Uterus (tissue), 2 donors: Measurements from ENCODE around the gene GABRA5.

ENCODE experiments used
- POLR2A ChIP-seq, 2 donors: fragments of 450-650 bp; IDR thresholded peaks; one replicate each; pipeline ENCODE4 v1.6.1; 2016; ENCODE audit warnings: antibody characterized with exemption in 2 of 2, mild to moderate bottlenecking in 1 of 2, moderate library complexity in 1 of 2
- TF ChIP-seq, protein P1 (sequence below), 4 experiments: fragments of 200-600 bp in 2 of 4; fragments of 450-650 bp in 2 of 4; sonication (generic) in 2 of 4; IDR thresholded peaks; one replicate each; pipeline ENCODE4 v1.5.1; 2016 to 2019; ENCODE audit warnings: antibody characterized with exemption in 4 of 4, mild to moderate bottlenecking in 2 of 4, moderate library complexity in 1 of 4

DNA sequence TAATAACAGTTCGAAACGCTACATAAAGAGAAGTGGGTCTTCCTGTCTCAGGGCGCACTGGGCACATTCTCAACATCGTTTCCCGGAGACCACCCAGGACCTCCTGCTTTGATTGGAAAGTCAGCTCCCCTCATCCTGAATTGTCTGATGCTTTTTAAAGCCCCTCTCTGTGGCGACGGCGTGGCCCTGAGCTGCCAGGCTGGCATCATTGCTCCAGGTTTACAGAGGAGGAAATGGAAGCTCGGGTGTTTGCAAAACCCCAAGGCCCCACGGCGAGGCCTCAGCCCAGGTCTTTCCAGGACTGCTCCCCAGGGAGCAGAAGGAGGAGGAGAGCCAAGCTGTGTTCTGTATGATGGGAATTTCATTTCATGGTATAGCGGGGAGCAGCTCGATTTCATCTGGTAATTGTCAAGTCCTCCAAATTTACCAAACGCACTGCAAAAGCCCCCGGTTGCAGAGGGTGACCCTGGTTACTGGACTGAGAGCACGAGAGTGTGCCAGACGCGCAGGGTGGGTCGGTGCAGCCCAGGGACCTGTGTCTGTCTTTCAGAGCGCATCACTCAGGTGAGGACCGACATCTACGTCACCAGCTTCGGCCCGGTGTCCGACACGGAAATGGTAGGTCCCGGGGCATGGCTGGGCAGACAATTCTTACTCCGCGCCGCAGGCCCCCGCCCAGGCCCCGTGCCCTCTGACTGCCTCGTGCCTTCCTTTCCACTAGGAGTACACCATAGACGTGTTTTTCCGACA, 15.9 kb downstream of the GABRA5 start:
- TF ChIP-seq, protein P1, sequence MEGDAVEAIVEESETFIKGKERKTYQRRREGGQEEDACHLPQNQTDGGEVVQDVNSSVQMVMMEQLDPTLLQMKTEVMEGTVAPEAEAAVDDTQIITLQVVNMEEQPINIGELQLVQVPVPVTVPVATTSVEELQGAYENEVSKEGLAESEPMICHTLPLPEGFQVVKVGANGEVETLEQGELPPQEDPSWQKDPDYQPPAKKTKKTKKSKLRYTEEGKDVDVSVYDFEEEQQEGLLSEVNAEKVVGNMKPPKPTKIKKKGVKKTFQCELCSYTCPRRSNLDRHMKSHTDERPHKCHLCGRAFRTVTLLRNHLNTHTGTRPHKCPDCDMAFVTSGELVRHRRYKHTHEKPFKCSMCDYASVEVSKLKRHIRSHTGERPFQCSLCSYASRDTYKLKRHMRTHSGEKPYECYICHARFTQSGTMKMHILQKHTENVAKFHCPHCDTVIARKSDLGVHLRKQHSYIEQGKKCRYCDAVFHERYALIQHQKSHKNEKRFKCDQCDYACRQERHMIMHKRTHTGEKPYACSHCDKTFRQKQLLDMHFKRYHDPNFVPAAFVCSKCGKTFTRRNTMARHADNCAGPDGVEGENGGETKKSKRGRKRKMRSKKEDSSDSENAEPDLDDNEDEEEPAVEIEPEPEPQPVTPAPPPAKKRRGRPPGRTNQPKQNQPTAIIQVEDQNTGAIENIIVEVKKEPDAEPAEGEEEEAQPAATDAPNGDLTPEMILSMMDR (IDR thresholded peaks at IDR 0.05), result no peak
- TF ChIP-seq POLR2A (IDR thresholded peaks at IDR 0.05), result no peak
